ENCODE data around the gene MYO7B.

MYO7B gene

GRCh38 chr2:127504552-127505430 lies 30.7 kb upstream of the MYO7B start:
- no peaks in the 10 kb centered on the region for H3K27me3 ChIP-seq (replicated peaks in 2 of 5; ENCODE audit: control insufficient read depth in 4 of 5, insufficient read depth in 5 of 5, low read length in 4 of 5)
- no peak for DNase-seq
- no peak overlapping the region for H3K4me3 ChIP-seq (ENCODE audit: control insufficient read depth in 1 of 7, extremely low read depth in 1 of 7, insufficient read depth in 4 of 7, low read depth in 2 of 7, low read length in 6 of 7)
- no peak overlapping the region for H3K27ac ChIP-seq (ENCODE audit: insufficient read depth in 1 of 2, low read depth in 1 of 2, low read length in 2 of 2, poor library complexity in 1 of 2, severe bottlenecking in 2 of 2)
- ChIA-PET POLR2A (no interaction called here), CTCF (interaction anchor here (0.7 kb wide), 1 partner anchor 192 kb away, joined by 3 read pairs; no protein-coding TSS in a partner anchor)
- H3K9me3 ChIP-seq (ENCODE audit: control extremely low read depth in 1 of 5, control insufficient read depth in 4 of 5, insufficient read depth in 2 of 5, low read depth in 1 of 5, low read length in 4 of 5) = no peaks in the 10 kb centered on the region
- 96% methylated on average over 11 of the region's 11 CpGs for WGBS (ENCODE audit: insufficient coverage)
- H3K36me3 ChIP-seq (ENCODE audit: control insufficient read depth in 4 of 4, insufficient read depth in 4 of 4, low read length in 3 of 4) = peaks cover 13 to 57% (median 41%) of the 10 kb centered on the region in 4 experiments
- H3K4me1 ChIP-seq (ENCODE audit: control extremely low read depth in 1 of 4, control insufficient read depth in 4 of 4, insufficient read depth in 4 of 4, low read length in 3 of 4) = peaks cover 0 to 18% (median 9%) of the 10 kb centered on the region in 4 experiments

- H3K4me1 ChIP-seq (ENCODE audit: control extremely low read depth in 1 of 4, control insufficient read depth in 4 of 4, insufficient read depth in 4 of 4, low read length in 3 of 4) = peaks cover 0 to 18% (median 9%) of the 10 kb centered on the region in 4 experiments
- peak in 2 of 3 donors; percentile 36 to 52 for DNase-seq
- peak overlapping the region in 1 of 2 experiments; percentile 23 for H3K27ac ChIP-seq (ENCODE audit: insufficient read depth in 1 of 2, low read depth in 1 of 2, low read length in 2 of 2, poor library complexity in 1 of 2, severe bottlenecking in 2 of 2)
- no peak overlapping the region for H3K4me3 ChIP-seq (ENCODE audit: control insufficient read depth in 1 of 7, extremely low read depth in 1 of 7, insufficient read depth in 4 of 7, low read depth in 2 of 7, low read length in 6 of 7)
- peaks cover 11 to 47% (median 34%) of the 10 kb centered on the region in 4 experiments for H3K36me3 ChIP-seq (ENCODE audit: control insufficient read depth in 4 of 4, insufficient read depth in 4 of 4, low read length in 3 of 4)
- H3K27me3 ChIP-seq (replicated peaks in 2 of 5; ENCODE audit: control insufficient read depth in 4 of 5, insufficient read depth in 5 of 5, low read length in 4 of 5) = no peaks in the 10 kb centered on the region
- CTCF ChIA-PET = no interaction called here
- H3K9me3 ChIP-seq (ENCODE audit: control extremely low read depth in 1 of 5, control insufficient read depth in 4 of 5, insufficient read depth in 2 of 5, low read depth in 1 of 5, low read length in 4 of 5) = no peaks in the 10 kb centered on the region
- WGBS (ENCODE audit: insufficient coverage) = no CpG with 5 or more reads among the region's 1 CpG
- POLR2A ChIA-PET = no interaction called here
These were observed 29.0 kb upstream of the MYO7B start for GRCh38 chr2:127506510-127506909.

GRCh38 chr2:127508023-127508630 lies 27.4 kb upstream of the MYO7B start:
- no peak for DNase-seq
- 94% methylated on average over 2 of the region's 4 CpGs for WGBS (ENCODE audit: insufficient coverage)
- Histone ChIP-seq H3K27ac (ENCODE audit: insufficient read depth in 1 of 2, low read depth in 1 of 2, low read length in 2 of 2, poor library complexity in 1 of 2, severe bottlenecking in 2 of 2) (no peak overlapping the region), H3K27me3 (replicated peaks in 2 of 5; ENCODE audit: control insufficient read depth in 4 of 5, insufficient read depth in 5 of 5, low read length in 4 of 5) (no peaks in the 10 kb centered on the region), H3K9me3 (ENCODE audit: control extremely low read depth in 1 of 5, control insufficient read depth in 4 of 5, insufficient read depth in 2 of 5, low read depth in 1 of 5, low read length in 4 of 5) (no peaks in the 10 kb centered on the region), H3K36me3 (ENCODE audit: control insufficient read depth in 4 of 4, insufficient read depth in 4 of 4, low read length in 3 of 4) (peaks cover 9 to 30% (median 23%) of the 10 kb centered on the region in 4 experiments), H3K4me1 (ENCODE audit: control extremely low read depth in 1 of 4, control insufficient read depth in 4 of 4, insufficient read depth in 4 of 4, low read length in 3 of 4) (peaks cover 13 to 23% (median 17%) of the 10 kb centered on the region in 4 experiments), H3K4me3 (ENCODE audit: control insufficient read depth in 1 of 7, extremely low read depth in 1 of 7, insufficient read depth in 4 of 7, low read depth in 2 of 7, low read length in 6 of 7) (peak overlapping the region in 1 of 7 experiments; percentile 17)
- ChIA-PET CTCF (interaction anchor here (1.4 to 2.6 kb wide), 5 partner anchors 9 to 46 kb away, joined by 3 to 8 read pairs (median 4); partner anchors contain the start of gene IWS1), POLR2A (no interaction called here)

GRCh38 chr2:127508631-127509034 lies 26.9 kb upstream of the MYO7B start:
- DNase-seq = peak in 2 of 3 donors; percentile 71 to 76
- 0% methylated on average over 1 of the region's 3 CpGs for WGBS (ENCODE audit: insufficient coverage)
- Histone ChIP-seq H3K27ac (ENCODE audit: insufficient read depth in 1 of 2, low read depth in 1 of 2, low read length in 2 of 2, poor library complexity in 1 of 2, severe bottlenecking in 2 of 2) (peak overlapping the region in 1 of 2 experiments; percentile 36), H3K4me3 (ENCODE audit: control insufficient read depth in 1 of 7, extremely low read depth in 1 of 7, insufficient read depth in 4 of 7, low read depth in 2 of 7, low read length in 6 of 7) (peak overlapping the region in 1 of 7 experiments; percentile 17), H3K4me1 (ENCODE audit: control extremely low read depth in 1 of 4, control insufficient read depth in 4 of 4, insufficient read depth in 4 of 4, low read length in 3 of 4) (peaks cover 13 to 23% (median 17%) of the 10 kb centered on the region in 4 experiments), H3K9me3 (ENCODE audit: control extremely low read depth in 1 of 5, control insufficient read depth in 4 of 5, insufficient read depth in 2 of 5, low read depth in 1 of 5, low read length in 4 of 5) (no peaks in the 10 kb centered on the region), H3K36me3 (ENCODE audit: control insufficient read depth in 4 of 4, insufficient read depth in 4 of 4, low read length in 3 of 4) (peaks cover 7 to 27% (median 20%) of the 10 kb centered on the region in 4 experiments), H3K27me3 (replicated peaks in 2 of 5; ENCODE audit: control insufficient read depth in 4 of 5, insufficient read depth in 5 of 5, low read length in 4 of 5) (no peaks in the 10 kb centered on the region)
- POLR2A ChIA-PET = no interaction called here
- CTCF ChIA-PET = interaction anchor here (1.4 to 2.6 kb wide), 5 partner anchors 9 to 46 kb away, joined by 3 to 8 read pairs (median 4); partner anchors contain the start of gene IWS1

- H3K4me3 ChIP-seq (ENCODE audit: control insufficient read depth in 1 of 7, extremely low read depth in 1 of 7, insufficient read depth in 4 of 7, low read depth in 2 of 7, low read length in 6 of 7) = no peak overlapping the region
- ChIA-PET POLR2A (no interaction called here), CTCF (interaction anchor here (0.8 to 1.6 kb wide), 2 partner anchors 19 to 28 kb away, joined by 3 to 4 read pairs; no protein-coding TSS in a partner anchor)
- H3K36me3 ChIP-seq (ENCODE audit: control insufficient read depth in 4 of 4, insufficient read depth in 4 of 4, low read length in 3 of 4) = peaks cover 7 to 26% (median 21%) of the 10 kb centered on the region in 4 experiments
- H3K27ac ChIP-seq (ENCODE audit: insufficient read depth in 1 of 2, low read depth in 1 of 2, low read length in 2 of 2, poor library complexity in 1 of 2, severe bottlenecking in 2 of 2) = no peak overlapping the region
- H3K9me3 ChIP-seq (ENCODE audit: control extremely low read depth in 1 of 5, control insufficient read depth in 4 of 5, insufficient read depth in 2 of 5, low read depth in 1 of 5, low read length in 4 of 5) = no peaks in the 10 kb centered on the region
- H3K4me1 ChIP-seq (ENCODE audit: control extremely low read depth in 1 of 4, control insufficient read depth in 4 of 4, insufficient read depth in 4 of 4, low read length in 3 of 4) = peaks cover 13 to 23% (median 17%) of the 10 kb centered on the region in 4 experiments
- no CpG with 5 or more reads among the region's 2 CpGs for WGBS (ENCODE audit: insufficient coverage)
- no peak for DNase-seq
- no peaks in the 10 kb centered on the region for H3K27me3 ChIP-seq (replicated peaks in 2 of 5; ENCODE audit: control insufficient read depth in 4 of 5, insufficient read depth in 5 of 5, low read length in 4 of 5)
These were observed 25.4 kb upstream of the MYO7B start for GRCh38 chr2:127510073-127510472.

- H3K4me3 ChIP-seq (ENCODE audit: control insufficient read depth in 1 of 7, extremely low read depth in 1 of 7, insufficient read depth in 4 of 7, low read depth in 2 of 7, low read length in 6 of 7) = no peak overlapping the region
- no peaks in the 10 kb centered on the region for H3K27me3 ChIP-seq (replicated peaks in 2 of 5; ENCODE audit: control insufficient read depth in 4 of 5, insufficient read depth in 5 of 5, low read length in 4 of 5)
- no peak for DNase-seq
- 97% methylated on average over 5 of the region's 6 CpGs for WGBS (ENCODE audit: insufficient coverage)
- CTCF ChIA-PET = interaction anchor here (0.8 to 1.3 kb wide), 2 partner anchors 21 to 29 kb away, joined by 3 read pairs; no protein-coding TSS in a partner anchor
- peaks cover 13 to 23% (median 17%) of the 10 kb centered on the region in 4 experiments for H3K4me1 ChIP-seq (ENCODE audit: control extremely low read depth in 1 of 4, control insufficient read depth in 4 of 4, insufficient read depth in 4 of 4, low read length in 3 of 4)
- H3K27ac ChIP-seq (ENCODE audit: insufficient read depth in 1 of 2, low read depth in 1 of 2, low read length in 2 of 2, poor library complexity in 1 of 2, severe bottlenecking in 2 of 2) = no peak overlapping the region
- H3K36me3 ChIP-seq (ENCODE audit: control insufficient read depth in 4 of 4, insufficient read depth in 4 of 4, low read length in 3 of 4) = peaks cover 5 to 33% (median 27%) of the 10 kb centered on the region in 4 experiments
- POLR2A ChIA-PET = no interaction called here
- no peaks in the 10 kb centered on the region for H3K9me3 ChIP-seq (ENCODE audit: control extremely low read depth in 1 of 5, control insufficient read depth in 4 of 5, insufficient read depth in 2 of 5, low read depth in 1 of 5, low read length in 4 of 5)
These were observed 24.3 kb upstream of the MYO7B start for GRCh38 chr2:127511090-127511695.

Data from common myeloid progenitor, CD34-positive (primary cell).